HG03045 (cell line): ENCODE results near the gene ZNF30.
A peak's percentile ranks its signal among the peaks of the same experiment; 100 is the strongest.
"Not testable (repeated sequence)": the region's sequence is repeated elsewhere in the genome, so short reads cannot be mapped to it uniquely, and the experiment has no call there.

ENCODE experiments used
- ATAC-seq: cut with Tn5 transposase; IDR thresholded peaks from one replicate; pipeline ENCODE4 v1.9.1; 2021; ENCODE audit warnings: mild to moderate bottlenecking, moderate library complexity; ENCODE audit not compliant: unreplicated experiment

ZNF30 gene

DNA sequence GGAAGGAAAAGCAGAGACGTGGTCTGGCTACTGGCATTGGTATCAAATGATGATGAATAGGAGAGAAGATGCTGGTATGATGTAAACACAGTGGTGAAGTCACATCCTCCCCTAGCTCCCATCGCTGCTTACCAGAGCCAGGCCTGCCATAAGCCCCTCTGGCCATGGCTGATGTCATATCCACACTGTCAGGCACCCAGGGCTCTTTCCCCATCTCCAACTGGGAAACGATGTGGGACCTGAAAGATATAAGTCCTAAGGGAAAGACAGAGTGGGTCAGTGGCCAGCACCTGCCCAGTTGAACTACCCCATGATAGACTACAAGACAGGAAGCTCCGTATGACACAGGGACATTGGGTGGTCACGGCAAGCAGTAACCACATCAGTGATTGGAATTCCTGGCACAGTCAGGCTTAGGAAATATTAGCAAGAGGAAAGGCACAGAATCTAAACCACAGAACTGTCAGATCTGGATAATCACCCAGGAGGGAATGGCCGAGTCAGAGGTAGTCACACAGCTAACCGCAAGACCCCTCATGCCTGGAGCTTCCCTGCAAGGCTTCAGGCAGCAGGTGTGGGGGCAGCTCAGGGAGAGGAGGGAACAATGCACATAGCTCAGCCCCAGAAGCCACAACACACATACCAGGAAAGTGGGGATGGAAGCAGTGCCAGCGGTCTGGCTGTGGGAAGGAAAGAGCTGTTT lies 33.6 kb downstream of the ZNF30 start:
- ATAC-seq = no peak

DNA sequence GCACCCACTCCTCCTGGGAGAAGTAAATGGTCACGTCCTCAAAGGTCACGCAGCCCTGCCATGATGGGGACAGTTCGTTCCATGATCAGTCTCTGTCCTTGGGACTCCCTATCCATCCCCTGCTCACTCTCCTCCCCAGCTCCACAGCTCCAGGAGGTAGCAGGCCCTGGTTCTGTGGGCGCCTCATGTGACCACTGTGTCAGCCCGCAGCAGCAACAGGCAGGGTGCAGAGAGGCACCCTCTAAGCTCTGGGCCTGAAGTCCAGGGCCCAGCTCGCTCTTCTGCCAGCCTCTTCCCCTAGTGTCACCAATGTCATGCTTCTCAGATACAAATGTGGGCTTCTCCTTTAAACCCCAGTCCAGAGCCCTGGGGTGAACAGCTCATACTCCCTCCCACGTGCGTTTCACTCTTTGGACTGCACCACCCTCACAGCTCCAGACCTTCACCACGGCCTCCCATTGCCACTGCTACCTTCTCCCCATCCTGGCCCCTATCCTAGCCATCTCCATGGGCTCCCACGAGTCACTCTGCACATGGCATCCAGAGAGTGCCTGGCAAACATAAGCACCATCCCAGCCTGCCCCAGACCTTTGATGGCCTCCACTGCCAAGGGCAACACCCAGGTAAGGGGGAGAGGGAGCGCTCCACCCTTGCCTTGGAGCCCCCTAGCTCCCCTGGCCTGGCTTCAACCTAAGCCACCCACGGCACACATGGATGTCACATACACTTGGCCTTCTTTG lies 34.4 kb downstream of the ZNF30 start:
- no peak for ATAC-seq

DNA sequence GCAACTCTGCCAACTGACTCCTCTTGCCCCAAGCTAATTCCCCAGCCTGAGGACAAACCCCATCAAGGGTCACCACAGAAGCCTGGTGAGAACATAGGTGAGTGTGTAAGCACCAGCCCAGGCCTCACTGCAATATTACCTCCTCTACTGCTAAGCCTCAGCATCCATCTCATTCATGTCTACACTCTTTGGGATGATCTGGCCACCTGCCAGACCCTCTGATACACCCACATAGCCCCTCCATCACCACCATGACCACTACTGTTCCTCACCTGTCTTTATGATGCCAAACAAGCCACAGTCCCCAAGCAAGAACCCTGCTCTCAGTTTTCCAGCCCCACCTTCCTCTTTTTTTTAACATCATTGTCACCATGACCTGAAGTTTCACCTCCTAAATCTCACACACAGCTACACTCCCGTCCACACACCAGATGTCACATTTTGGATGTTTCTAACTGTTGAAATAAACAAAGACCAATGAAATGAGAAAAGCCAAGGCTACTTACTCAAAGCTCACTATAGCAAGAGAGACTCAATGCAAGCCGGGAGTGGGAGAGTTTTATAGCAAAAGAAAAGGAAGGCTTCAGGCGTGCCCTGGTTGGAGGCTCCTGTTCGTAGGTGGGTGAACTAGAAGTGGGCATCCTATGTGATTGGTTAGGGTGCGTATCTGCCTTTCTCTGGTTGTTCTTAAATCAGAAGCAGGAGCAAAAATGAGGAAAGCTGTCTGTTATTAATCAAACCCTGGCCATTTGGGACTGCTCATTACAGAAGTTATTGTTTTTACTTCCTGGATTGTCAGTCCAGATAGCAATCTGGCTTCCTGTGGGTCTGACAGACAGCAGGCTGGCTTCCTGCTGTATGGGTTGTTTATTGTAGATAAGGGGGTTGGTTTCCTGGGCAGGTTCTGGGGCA lies 35.3 kb downstream of the ZNF30 start:
- no peak for ATAC-seq

DNA sequence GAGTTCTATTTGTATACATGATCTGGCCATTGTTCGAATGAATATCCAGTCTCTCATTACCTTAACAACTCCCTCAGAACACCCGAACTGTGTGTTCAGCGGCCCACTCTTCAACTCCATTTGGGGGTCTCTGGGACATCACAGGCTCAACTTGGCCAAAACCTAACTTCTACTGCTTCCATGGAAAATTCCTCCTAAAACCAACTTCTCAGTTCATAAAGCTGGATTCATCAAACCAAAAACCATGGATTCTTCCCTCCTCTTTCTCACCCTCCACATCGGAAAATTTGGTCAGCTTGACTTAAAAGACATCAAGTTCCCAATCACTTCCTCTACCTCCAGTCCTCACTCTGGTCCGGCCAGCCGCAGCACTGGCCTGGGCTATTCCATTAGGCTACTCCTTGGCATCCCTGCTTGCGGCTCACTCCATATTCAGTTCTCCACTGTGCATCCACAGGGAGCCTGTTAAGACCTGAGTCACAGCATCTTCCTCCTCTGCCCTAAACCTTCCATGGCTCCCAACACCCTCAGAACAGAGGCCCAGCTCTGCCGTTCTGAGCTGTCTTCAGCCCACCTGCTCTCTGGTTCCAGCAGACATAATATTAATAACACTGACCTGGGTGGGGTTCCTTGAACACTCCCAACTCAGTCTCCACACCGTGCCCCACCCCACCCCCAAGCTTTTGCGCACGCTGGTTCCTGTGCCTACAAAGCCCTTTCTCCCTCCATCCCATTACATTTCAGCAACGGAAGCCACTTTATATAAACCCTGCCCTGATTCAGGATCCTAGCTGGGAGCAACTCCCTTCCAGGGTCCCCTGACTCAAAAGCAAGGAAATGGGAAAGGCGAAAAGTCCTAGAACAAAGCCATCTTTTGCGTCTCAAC lies 36.2 kb downstream of the ZNF30 start:
- ATAC-seq = no peak

DNA sequence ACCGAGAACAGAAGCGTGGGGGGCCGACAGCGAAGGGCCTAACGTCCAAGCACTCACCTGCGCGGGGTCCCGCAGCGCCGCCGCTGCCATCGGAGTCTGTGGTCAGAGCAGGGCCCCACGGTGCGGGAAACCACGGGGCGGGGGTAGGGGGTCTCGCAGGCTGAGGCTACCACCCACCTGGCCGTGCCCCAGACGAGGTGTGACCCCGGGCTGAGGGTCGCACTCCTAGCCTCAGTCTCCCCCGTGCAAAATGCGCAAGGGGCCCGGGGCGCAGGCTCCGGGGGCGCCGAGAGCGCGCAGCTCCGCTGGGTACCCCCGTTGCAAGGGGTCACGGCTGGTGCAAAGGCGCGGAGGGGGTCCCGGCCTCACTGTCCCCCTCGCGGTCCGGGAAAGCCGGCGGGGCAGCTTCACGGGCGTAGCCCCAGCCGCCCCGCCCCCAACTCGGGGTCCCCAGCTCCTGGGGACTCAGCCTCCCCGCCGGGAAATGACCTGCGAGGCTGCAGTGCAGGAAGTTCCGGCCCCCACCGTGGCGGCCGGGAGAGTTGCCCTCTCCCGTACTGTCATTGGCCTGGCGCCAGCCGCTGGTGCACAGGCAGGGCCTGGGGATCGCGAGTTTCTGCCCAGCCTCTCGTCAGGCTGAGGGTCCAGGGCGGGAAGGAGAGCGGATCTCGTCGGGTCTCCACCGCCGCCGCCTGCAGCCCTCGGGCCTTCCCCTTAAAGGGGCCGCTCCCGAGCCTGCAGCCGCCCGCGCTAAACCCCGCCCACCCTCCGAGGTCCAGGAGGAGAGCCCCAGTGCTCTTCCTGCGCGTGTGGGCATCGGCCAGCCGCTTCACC lies 37.1 kb downstream of the ZNF30 start, which contains the start of gene ZNF792:
Gene ZNF792, minus strand, starts transcription at position 657 of the 834 bp plus-strand sequence. Its CDS starts 567 bp downstream, at position 90.
- peak; percentile 80 for ATAC-seq

DNA sequence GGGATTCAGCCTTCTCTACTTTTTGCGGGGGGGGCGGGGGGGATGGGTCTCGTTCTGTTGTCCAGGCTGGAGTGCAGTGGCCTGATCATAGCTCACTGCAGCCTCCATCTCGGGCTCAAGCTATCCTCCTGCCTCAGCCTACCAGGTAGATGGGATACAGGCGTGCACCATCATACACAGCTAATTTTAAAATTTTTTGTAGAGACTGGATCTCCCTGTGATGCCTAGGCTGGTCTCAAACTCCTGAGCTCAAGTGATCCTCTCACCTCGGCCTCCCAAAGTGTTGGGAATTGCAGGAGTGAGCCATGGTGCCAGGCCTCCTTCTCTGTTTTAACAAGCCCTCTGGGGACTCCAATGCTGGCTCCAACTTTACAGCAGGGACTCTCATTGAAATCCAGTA lies 37.9 kb downstream of the ZNF30 start:
- ATAC-seq = no peak

DNA sequence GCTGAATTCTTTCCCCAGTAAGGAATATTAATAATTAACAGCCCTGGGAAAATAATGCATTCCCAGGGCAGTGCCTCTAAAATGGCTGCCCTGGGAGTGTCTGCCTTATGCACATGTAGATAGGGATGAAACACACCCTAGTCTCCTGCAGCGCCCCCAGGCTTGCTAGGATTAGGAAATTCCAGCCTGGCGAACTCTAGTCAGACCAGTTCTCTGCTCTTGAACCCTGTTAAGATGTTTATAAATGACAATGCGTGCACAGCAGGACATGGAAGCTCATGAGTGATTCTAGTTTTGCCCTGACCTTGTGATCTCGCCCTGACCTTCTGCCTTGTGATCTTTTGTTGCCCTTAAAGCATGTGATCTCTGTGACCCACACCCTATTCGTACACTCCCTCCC lies 38.8 kb downstream of the ZNF30 start:
- ATAC-seq = not testable (repeated sequence)

DNA sequence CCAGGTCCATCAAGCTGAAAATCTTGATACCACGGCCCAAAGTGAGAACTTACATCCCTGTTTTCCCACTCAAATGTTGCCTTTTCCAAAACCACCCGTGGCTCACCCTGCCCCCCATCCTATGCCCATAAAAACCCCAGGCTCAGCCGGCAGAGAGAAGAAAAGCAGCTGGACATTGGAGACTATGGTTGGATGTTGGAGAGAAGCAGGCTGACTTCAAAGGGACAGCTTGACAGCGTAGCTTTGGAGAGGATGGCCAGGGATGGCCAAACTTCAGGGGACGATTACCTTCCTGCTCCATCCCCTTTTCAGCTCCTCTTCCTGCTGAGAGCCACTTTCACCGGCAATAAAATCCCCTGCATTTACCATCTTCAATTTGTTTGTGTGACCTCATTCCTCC lies 40.8 kb downstream of the ZNF30 start:
- no peak for ATAC-seq

DNA sequence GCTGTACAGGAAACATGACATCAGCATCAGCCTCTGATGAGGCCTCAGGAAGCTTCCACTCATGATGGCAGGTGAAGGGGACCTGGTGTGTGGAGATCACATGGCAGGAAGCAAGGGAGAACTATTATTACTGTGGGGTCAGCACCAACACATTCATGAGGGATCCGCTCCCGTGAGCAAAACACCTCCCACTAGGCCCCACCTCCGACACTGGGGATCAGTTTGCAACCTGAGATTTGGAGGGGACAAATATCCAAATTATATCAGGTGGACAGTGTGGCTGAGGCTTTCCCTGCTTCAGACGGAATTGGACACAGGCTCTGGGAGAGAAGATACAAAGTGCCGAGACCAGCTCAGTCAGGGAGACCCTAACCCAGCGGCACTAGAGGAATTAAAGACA lies 43.0 kb downstream of the ZNF30 start:
- ATAC-seq = no peak

DNA sequence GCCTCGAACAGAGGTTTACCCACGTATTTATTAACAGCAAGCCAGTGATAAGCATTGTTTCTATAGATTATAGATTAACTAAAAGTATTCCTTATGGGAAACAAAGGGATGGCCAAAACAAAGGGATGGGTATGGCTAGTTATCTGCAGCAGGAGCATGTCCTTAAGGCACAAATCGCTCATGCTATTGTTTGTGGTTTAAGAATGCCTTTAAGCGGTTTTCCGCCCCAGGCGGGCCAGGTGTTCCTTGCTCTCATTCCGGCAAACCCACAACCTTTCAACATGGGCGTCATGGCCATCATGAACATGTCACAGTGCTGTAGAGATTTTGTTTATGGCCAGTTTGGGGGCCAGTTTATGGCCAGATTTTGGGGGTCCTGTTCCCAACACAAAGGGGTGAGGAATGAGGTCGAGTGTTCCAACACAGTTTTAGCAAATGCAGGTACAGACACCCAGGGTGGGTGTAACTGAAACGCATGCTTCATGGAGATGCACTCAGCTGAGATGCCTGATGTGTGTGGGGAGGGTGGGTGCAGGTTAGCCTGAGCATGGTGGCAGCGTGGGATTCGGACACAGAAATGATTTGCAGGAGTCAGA lies 43.6 kb downstream of the ZNF30 start:
- ATAC-seq = not testable (repeated sequence)

DNA sequence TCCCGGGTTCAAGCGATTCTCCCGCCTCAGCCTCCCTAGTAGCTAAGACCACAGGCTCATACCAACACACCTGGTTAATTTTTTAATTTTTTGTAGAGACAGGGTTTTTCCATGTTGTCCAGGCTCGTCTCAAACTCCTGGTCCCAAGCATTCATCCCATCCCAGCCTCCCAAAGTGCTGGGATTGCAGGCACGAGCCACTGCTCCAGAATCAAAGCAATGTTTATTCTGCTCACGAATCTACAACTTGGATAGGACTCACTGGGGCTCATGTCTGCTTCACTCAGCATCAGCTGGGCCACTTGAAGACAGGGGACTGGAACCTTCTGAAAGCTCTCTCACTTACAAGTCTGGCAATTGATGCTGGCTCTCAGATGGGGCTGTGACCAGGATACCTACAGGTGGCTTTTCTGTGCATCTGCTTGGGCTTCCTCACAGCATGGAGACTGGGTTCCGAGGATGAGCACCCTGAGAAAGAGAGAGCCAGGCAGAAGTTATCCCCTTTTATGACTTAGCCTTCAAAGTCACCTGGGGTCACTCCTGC lies 45.5 kb downstream of the ZNF30 start:
- ATAC-seq = no peak

DNA sequence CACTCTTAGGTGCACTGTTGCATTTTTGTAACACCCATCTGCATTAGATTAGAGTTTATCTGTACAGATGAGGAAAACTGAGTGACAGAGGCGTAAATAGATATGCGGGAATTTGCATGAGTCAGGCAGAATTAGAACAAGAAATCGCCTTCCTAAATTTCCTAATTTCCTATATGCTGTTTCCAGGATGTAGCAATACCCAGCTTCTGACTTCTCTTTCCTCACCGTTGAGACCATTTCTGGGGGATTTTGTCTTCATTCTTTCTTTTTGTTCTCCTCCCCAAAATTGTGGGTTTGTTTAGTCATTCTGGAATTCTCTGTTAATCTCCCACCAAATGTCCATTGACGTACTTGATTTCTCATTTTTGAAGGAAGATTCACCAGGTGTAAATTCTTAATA lies 47.9 kb downstream of the ZNF30 start:
- ATAC-seq = no peak

DNA sequence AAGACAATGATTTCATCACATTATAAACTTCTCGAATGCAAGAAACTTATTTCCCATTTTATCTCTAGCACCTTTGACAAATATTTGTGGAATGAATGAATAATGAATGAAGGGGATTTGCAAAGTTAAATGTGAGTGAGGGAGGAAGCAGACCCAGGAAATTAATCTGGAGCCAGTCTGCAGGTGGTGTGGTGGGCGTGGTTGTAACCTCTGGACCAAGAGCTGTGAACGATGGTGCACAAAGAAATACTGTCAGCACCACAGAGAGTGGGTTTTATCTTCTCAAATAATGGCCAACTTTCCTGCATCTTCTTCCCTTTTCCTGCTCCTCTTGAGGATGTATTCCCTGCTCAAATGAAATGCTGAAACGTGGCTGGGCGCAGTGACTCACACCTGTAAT lies 48.4 kb downstream of the ZNF30 start:
- no peak for ATAC-seq

DNA sequence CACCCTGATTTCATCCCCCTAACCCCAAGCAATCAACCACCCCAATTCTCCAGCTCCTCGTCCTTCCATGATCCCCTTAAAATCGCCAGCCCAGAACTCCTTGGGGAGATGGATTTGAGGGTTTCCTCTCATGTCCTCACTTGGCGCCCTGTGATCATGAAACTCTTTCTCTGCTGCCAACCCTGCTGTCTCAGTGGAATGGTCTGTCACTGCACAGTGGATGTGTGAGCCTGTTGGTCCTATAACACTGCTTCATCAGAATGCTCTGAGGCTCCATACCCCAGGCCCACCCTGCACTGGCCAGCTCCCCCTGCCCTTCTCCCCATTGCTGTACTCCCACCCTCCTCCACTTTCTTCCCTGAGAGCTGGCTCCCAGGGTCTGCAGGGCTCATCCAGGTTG lies 49.9 kb downstream of the ZNF30 start:
- no peak for ATAC-seq

DNA sequence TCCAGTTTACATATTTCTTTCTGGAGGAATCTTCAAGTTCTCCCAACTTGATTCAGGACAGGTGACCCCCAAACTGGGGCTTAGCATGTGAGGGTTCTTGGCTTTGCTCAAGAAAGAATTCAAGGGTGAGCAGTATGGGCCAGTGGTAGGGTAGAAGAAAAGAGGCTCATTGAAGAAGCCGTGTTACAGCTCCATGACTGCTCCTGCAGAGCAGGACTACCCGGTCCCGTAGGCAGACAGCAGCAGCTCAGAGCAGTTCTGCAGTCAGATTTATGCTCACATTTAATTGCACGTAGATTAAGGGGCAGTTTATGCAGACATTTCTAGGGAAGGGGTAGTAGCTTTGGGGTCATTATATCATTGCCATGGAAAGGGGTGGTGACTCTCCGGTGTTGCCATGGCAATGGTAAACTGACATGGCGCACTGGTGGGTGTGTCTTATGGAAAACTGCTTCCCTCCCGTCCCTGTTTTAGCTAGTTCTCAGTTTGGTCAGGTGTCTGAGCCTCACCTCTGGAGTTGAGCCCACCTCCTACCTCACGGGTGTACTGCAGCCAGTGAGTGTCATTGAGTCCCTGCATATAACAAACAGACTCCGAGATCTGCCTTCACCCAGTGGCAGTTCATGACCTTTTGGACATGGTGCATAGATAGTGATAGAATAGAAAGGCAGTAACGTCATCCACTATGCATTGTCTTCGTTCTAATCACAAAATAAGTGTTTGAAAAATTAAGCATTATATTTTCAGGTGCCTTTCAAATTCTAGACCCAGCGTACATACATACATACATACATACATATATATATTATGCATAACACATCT lies 53.3 kb downstream of the ZNF30 start:
- no peak for ATAC-seq

DNA sequence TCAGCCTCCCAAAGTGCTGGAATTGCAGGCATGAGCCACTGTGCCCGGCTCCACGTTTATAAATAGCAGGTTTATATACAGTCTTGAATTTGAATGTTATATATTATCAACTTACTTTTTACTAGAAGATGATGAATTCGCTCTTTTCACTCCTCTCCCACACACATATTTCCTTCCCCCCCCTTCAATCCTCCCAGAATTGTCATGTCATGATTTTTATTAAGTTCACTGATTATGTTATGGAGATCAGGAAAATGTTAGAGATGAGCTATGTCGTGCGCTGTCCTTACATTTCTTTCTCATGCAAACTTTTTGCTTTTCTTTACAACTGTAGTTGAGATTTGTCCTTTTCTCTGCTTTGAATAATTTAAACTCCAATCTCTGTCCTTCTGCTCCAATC lies 55.6 kb downstream of the ZNF30 start:
- no peak for ATAC-seq

DNA sequence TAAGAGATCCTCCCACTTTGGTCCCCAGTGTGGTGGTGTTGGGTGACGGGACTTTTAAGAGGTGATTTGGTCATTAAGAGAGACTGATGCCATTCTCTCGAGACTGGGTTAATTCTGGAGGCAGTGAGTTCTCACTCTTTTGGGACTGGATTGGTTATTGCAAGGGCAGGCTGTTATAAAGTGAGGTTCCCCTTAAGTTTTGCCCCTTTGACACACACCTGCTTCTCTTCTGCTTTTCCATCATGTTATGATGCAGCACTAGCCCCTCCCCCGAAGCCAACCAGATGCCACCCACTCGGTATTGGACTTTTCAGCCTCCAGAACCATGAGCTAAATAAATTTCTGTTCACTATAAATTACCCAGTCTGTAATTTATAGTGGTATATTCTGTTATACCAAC lies 57.1 kb downstream of the ZNF30 start:
- no peak for ATAC-seq

DNA sequence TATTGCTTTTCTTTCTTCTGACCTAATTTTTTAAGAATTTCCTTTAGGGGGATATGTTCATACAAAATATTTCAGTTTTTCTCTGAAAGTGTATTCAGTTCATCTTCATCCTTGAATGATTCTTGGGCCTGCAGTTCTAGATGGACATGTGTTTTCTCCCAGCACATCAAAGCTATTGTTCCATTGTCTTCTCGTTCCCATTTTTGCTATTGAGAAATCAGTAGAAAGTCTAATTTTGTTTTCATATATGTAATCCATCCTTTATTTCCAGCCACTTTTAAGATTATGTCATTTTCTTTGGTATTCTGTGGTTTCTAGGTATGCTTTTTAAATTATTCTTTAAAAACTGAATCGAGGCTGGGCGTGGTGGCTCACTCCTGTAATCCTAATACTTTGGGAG lies 57.6 kb downstream of the ZNF30 start:
- no peak for ATAC-seq
